ENCODE data around the gene TCEA2. TPM values are rescaled to one million over a fixed set of nuclear protein-coding genes. Genes with fewer than 3 reads are reported as not detected.
A peak's percentile ranks its signal among the peaks of the same experiment; 100 is the strongest.

The TCEA2 gene
- polyA plus RNA-seq (ENCODE audit: insufficient read length in 4 of 4): 10 to 100 TPM; 63.9 to 97.6 (median 77.2) TPM

DNA sequence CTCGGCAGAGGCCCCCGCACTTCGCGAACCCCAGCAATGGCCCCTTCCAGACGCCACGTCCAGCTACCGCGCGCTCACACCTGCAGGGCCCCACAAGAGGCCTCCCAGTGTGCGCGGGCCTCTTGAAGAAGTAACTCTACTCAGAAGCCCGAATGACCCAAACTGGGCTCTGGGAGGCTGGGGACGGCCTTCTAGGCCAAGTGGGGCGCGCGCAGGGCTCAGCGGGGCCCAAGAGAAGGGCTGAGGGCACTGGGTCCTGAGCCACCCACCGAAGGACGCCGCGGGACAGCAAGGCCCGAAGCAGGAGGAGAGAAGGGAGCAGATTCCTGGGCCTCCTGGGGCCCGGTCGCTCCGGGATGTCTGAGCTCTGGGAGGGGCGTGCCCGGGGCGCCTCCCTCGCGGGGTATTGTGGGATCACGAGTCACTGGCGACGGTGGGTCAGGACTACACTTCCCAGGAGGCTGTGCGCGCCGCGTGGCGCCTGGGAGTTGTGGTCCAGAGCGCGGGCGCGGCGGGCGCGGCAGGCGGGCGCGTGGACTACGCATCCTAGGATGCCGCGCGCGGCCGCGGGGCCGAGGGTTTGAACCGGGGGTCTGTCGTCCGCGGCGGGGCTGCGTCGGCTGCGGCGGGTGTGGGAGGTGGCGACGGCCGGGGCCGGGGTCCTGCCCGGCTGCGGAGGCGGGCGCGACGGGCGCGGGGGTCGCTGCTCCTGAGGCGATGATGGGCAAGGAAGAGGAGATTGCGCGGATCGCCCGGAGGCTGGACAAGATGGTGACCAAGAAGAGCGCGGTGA, at the start of gene TCEA2:
TCEA2 (plus strand) TSS at position 603 of the 793 bp plus-strand sequence; CDS start at position 718, 115 bp downstream.
- DNase-seq (ENCODE audit: low read depth in 4 of 4, low spot score in 3 of 4): peak; percentile 89 to 94 (median 91)

DNA sequence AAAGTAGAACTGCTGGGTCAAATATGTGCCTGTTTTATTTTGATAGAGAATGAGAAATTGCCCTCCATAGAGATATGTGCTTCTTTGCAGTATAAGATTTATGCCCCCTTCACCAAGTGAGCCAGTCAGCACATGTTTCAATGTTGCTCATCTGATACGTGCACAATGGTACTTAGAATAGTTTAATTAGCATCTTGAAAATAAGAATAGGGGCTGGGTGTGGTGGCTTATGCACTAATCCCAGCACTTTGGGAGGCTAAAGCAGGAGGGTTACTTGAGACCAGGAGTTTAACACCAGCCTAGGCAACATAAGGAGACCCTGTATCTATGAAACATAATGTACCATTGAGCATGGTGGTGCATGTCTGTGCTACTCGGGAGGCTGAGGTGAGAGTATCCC, 47.4 kb upstream of the TCEA2 start:
- DNase-seq (ENCODE audit: low read depth in 4 of 4, low spot score in 3 of 4): no peak

DNA sequence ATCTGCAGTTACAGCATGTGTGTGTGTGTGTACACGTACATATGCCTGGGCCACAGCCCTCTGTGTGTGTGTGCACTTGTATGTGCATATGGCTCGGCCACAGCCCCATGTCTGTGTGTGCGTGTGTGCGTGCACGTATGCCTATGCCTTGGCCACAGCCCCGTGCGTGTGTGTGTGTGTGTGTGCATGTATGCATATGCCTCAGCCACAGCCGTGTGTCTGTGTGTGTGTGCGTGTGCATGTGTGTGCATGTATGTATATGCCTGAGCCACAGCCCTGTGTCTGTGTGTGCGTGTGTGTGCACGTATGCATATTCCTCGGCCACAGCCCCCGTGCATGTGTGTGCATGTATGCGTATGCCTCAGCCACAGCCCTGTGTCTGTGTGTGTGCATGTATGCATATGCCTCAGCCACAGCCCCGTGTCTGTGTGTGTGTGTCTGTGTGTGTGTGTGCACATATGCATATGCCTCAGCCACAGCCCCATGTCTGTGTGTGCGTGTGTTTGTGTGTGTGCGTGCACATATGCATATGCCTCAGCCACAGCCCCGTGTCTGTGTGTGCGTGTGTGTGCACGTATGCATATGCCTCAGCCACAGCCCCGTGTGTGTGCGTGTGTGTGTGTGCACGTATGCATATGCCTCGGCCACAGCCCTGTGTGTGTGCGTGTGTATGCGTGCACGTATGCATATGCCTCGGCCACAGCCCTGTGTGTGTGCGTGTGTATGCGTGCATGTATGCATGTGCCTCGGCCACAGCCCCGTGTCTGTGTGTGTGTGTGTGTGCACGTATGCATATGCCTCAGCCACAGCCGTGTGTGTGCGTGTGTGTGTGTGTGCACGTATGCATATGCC, 41.6 kb upstream of the TCEA2 start:
- no peak for DNase-seq (ENCODE audit: low read depth in 4 of 4, low spot score in 3 of 4)

GRCh38 chr20:64022671-64023360, 40.2 kb upstream of the TCEA2 start:
- no peak for DNase-seq (ENCODE audit: low read depth in 4 of 4, low spot score in 3 of 4)

- no peak for DNase-seq (ENCODE audit: low read depth in 4 of 4, low spot score in 3 of 4)
Measured at GRCh38 chr20:64023361-64024140, 39.4 kb upstream of the TCEA2 start.

GRCh38 chr20:64024141-64024990, 38.6 kb upstream of the TCEA2 start:
- DNase-seq (ENCODE audit: low read depth in 4 of 4, low spot score in 3 of 4): no peak

- no peak for DNase-seq (ENCODE audit: low read depth in 4 of 4, low spot score in 3 of 4)
Measured at GRCh38 chr20:64025101-64025825, 37.7 kb upstream of the TCEA2 start.

- DNase-seq (ENCODE audit: low read depth in 4 of 4, low spot score in 3 of 4): no peak
Measured at GRCh38 chr20:64025826-64026412, 37.1 kb upstream of the TCEA2 start.

- no peak for DNase-seq (ENCODE audit: low read depth in 4 of 4, low spot score in 3 of 4)
Measured at GRCh38 chr20:64027981-64028685, 34.9 kb upstream of the TCEA2 start.

GRCh38 chr20:64029293-64030117, 33.5 kb upstream of the TCEA2 start:
- no peak for DNase-seq (ENCODE audit: low read depth in 4 of 4, low spot score in 3 of 4)

DNA sequence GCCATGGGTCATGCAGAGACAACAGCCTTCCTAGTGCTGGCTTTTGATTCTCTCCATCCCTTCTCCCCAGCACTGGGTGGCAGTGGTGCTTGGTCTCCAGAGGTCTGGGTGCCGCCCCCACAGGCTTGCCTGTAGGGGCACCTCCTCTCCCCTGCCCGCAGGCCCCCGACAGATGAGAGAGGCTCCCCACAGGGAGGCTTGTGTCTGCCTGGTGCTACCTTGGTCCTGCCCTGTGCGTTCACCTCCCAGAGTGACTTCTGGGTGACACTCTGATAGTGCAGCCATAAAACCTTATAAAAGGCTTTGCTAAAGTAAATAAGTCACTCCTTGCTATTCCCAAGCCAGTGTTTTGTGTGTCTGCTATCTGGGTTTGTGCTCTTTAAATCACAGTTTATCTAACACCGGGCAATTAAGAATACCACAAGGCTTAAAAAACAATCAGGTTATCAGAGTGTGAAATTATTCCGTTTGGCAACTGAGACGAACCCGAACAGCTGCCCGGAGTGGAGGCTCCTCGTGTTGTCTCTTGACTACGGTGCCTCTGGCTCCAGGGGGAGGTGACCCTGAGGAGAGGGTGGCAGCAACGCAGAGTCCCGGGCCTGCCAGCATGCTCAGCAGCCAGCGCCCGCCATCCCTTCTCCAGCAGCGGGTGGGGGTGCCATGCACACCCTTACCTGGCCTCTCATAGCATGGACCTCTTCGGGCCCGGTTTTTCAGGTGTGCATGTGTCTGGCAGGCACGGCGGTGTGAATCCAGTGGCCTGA, 32.4 kb upstream of the TCEA2 start:
- no peak for DNase-seq (ENCODE audit: low read depth in 4 of 4, low spot score in 3 of 4)

DNA sequence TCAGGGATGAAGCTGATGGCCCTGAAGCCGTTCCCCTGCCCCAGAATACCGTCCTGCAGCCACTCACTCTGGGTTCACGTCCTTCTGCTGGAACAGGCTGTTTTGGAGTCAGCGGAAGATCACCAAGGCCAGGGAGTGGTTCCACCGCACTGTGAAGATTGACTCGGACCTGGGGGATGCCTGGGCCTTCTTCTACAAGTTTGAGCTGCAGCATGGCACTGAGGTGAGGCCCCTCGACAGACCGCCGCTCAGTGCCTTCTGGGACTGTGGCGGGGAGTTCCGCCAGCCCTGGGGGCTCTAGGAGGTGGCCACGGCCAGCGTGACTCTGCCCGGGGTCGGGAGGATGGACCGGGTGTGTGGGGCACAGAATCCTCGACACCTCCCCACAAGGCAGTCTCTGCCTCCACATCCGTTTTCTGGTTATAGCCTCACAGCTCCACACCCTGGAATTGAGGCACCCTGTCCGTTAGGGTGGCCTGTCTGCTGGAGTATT, 31.1 kb upstream of the TCEA2 start:
- DNase-seq (ENCODE audit: low read depth in 4 of 4, low spot score in 3 of 4): no peak

DNA sequence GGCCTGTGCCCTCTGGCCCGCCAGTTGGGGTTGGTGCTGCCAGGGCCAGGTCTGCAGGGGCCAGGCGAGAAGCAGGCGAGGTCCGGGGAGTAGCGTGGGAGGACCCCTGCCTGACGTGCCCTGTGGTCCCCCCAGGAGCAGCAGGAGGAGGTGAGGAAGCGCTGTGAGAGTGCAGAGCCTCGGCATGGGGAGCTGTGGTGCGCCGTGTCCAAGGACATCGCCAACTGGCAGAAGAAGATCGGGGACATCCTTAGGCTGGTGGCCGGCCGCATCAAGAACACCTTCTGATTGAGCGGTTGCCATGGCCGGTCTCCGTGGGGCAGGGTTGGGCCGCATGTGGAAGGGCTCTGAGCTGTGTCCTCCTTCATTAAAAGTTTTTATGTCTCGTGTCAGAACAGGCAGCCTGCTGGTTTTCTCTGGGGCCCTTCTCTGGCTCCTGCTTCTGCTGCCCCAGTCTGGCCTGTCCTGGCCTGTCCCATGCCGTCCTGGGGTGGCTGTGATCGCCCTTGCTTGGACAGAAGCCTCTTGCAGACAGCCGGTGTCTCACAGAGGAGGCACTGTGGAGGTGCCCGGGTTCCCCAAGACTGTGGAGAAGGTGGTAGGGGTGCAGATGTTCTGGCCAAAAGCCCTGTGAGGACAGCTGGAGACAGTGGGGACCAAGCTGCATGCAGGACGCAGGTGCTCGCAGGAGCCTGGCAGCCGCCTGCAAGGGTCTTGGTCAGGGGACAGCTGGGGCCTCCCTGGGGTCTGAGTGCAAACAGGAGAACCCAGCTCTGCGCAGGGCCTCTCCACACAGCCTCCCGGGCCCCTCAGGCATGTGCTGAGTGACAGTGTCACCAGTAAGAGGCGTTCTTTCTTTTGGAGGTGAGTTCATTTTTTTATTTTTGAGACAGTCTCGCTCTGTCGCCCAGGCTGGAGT, 30.0 kb upstream of the TCEA2 start:
- DNase-seq (ENCODE audit: low read depth in 4 of 4, low spot score in 3 of 4): no peak

DNA sequence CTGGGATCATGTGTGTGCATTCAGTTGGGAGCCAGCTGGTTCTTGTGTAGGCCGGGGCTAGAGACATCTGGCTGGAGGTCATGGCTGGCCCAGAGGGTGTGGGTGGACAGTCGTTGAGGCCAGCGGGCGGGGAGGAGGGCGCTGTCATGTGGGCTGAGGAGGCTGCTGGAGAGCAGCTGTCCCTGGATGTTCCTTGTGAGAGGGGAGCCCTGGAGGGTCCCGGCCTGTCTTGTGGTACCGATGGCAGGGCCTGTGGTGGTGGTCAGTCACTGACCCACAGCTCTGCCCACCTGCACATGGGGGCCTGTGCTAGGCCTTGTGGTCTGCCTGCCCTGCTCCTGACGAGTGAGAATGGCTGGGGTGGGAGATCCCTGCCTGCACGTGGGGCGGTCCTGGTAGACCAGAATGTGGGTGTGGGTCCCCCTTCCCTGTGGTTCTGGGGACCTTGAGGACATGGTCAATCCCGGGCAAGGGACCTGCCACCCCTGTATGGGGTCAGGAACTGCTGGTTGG, 29.0 kb upstream of the TCEA2 start:
- DNase-seq (ENCODE audit: low read depth in 4 of 4, low spot score in 3 of 4): no peak
